OCI-LY7 (cell line): Measurements from ENCODE around the gene WNT2B. TPM values are rescaled to one million over a fixed set of nuclear protein-coding genes. Genes with fewer than 3 reads are reported as not detected.
A peak's percentile ranks its signal among the peaks of the same experiment; 100 is the strongest.

ENCODE experiments used
- BruUV-seq: library from RNA; stranded (reverse); fragments of 400-500 nt; replicated peaks from 2 replicates; lab custom pipeline; 2021; lab: Mats Ljungman, UMichigan
- CTCF ChIA-PET: fragments of 300-600 bp; sonication (Branson Sonifier 250); formaldehyde crosslinking; loops from one replicate; lab custom pipeline; 2022; ENCODE audit warnings: antibody characterized with exemption; ENCODE audit not compliant: unreplicated experiment; lab: Charles Lee
- POLR2A ChIA-PET: fragments of 300-600 bp; sonication (Branson Sonifier 250); formaldehyde crosslinking; loops from one replicate; lab custom pipeline; 2022; ENCODE audit warnings: antibody characterized with exemption; lab: Charles Lee
- DNase-seq: peaks from one replicate; pipeline ENCODE4 v3.0.0-alpha.2; 2015; ENCODE audit warnings: low spot score
- H2AFZ ChIP-seq: fragments of 200-600 bp; sonication (generic), shearing (Covaris generic); 2 replicates; pipeline ENCODE4 v1.6.1; 2014; ENCODE audit warnings: mild to moderate bottlenecking, antibody characterized with exemption, low read length, moderate library complexity
- H3K27ac ChIP-seq: fragments of 200-600 bp; sonication (generic); 2 replicates; pipeline ENCODE4 v1.5.1; 2014; ENCODE audit warnings: mixed run types, low read depth, mild to moderate bottlenecking, moderate library complexity, low read length, inconsistent platforms; ENCODE audit not compliant: poor library complexity, severe bottlenecking
- H3K36me3 ChIP-seq: fragments of 200-600 bp; sonication (generic); 2 replicates; pipeline ENCODE4 v1.6.1; 2014; ENCODE audit warnings: mild to moderate bottlenecking, antibody characterized with exemption, low read length, moderate library complexity, mixed read lengths; ENCODE audit not compliant: insufficient read depth
- H3K4me1 ChIP-seq: fragments of 200-600 bp; sonication (generic); 2 replicates; pipeline ENCODE4 v1.5.1; 2014; ENCODE audit warnings: mild to moderate bottlenecking, low read length; ENCODE audit not compliant: insufficient read depth, poor library complexity, severe bottlenecking
- H3K4me2 ChIP-seq: fragments of 200-600 bp; sonication (generic); 2 replicates; pipeline ENCODE4 v1.6.1; 2014; ENCODE audit warnings: mild to moderate bottlenecking, low read length
- H3K4me3 ChIP-seq: fragments of 200-600 bp; sonication (generic); 2 replicates; pipeline ENCODE4 v1.5.1; 2014; ENCODE audit warnings: mild to moderate bottlenecking, low read depth, low read length; ENCODE audit not compliant: poor library complexity, severe bottlenecking
- H3K79me2 ChIP-seq: fragments of 200-600 bp; sonication (generic); 2 replicates; pipeline ENCODE4 v1.6.1; 2016; ENCODE audit warnings: low read depth, mild to moderate bottlenecking, low read length, moderate library complexity, mixed read lengths; ENCODE audit not compliant: insufficient read depth
- H3K9me2 ChIP-seq: fragments of 200-600 bp; sonication (generic); 2 replicates; pipeline ENCODE4 v1.6.1; 2016; ENCODE audit warnings: mild to moderate bottlenecking, low read length, mixed read lengths; ENCODE audit not compliant: insufficient read depth
- H3K9me3 ChIP-seq: fragments of 200-600 bp; sonication (generic); 2 replicates; pipeline ENCODE4 v1.6.1; 2014; ENCODE audit warnings: mild to moderate bottlenecking, mixed run types, low read length, mixed read lengths
- H4K20me1 ChIP-seq: fragments of 200-600 bp; sonication (generic); 2 replicates; pipeline ENCODE4 v1.6.1; 2014; ENCODE audit warnings: mild to moderate bottlenecking, antibody characterized with exemption, low read length, moderate library complexity, mixed read lengths; ENCODE audit not compliant: insufficient read depth
- EZH2phosphoT487 ChIP-seq: fragments of 200-600 bp; sonication (generic); IDR thresholded peaks from 2 replicates; pipeline ENCODE4 v1.6.1; 2018; ENCODE audit warnings: low read depth, borderline replicate concordance, mild to moderate bottlenecking, mixed run types, antibody characterized with exemption, low read length, moderate library complexity, mixed read lengths
- intact Hi-C: fragments of 100-400 bp; cut with micrococcal nuclease; formaldehyde crosslinking; loops from one replicate; pipeline ENCODE4 v1.10.0; 2022; ENCODE audit not compliant: unreplicated experiment
- total RNA-seq, 2 experiments: library from RNA; depleted of rRNA in 1 of 2; stranded (reverse); fragments of >200 nt in 1 of 2; shearing (Covaris generic) in 1 of 2; gene quantifications; 2 replicates each; pipeline ENCODE4 v1.2.3, GENCODE V29; 2014 to 2022
- TF ChIP-seq, protein P1 (sequence below): fragments of 200-600 bp; sonication (generic); conservative IDR thresholded peaks from 2 replicates; pipeline ENCODE4 v1.5.1; 2014; ENCODE audit warnings: mild to moderate bottlenecking, antibody characterized with exemption, low read length, moderate library complexity, mixed read lengths

WNT2B gene
- total RNA-seq, 2 experiments from 2014 or later = 0.32 to 0.91 TPM

DNA sequence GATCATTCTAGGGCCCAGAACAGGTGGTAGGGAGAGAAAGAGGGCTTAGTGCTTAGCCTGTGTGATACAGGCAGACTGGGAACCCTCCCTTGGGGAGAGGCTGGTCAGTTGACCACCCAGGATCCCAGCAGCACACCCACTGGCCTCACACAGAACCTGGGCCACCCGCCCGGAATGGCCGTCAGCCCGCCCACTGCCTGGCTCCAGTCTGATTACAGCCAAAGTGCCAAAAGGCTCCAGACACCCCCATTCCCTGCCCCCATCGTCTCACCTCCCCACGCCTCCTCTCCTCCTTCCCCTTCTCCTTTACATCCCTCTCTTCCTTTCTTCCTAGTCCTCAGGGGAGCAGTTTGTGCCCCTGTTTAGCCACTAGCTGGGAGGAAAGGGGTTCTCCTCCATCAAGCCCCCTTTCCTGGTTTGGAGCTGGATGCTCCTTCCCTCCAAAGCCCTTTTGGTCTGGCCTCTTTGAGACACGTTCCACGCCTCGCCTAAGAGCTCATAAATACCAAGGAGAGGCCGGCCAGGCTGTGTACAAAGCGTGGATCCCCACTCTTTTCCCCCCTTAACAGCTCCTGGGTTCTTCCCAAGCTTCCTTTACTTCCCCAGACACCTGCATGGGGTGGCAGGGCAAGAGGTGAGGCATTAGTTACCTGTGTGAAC lies 4.6 kb upstream of the WNT2B start:
- Histone ChIP-seq H3K79me2 (no peaks in the 10 kb centered on the region), H3K9me2 (no peaks in the 10 kb centered on the region), H3K4me3 (no peak overlapping the region), H3K4me2 (peak overlapping the region; percentile 63; the same call in 1 of the 2 replicates), H3K9me3 (no peaks in the 10 kb centered on the region), H2AFZ (no peak overlapping the region), H3K27ac (no peak overlapping the region), H4K20me1 (no peaks in the 10 kb centered on the region), H3K36me3 (no peaks in the 10 kb centered on the region), H3K4me1 (peaks cover 42% of the 10 kb centered on the region)
- POLR2A ChIA-PET = interaction anchor here (0.6 to 2.0 kb wide), 6 partner anchors 12 to 113 kb away, joined by 3 to 9 read pairs (median 4); no protein-coding TSS in a partner anchor
- no peak for TF ChIP-seq EZH2phosphoT487
- TF ChIP-seq, protein P1, sequence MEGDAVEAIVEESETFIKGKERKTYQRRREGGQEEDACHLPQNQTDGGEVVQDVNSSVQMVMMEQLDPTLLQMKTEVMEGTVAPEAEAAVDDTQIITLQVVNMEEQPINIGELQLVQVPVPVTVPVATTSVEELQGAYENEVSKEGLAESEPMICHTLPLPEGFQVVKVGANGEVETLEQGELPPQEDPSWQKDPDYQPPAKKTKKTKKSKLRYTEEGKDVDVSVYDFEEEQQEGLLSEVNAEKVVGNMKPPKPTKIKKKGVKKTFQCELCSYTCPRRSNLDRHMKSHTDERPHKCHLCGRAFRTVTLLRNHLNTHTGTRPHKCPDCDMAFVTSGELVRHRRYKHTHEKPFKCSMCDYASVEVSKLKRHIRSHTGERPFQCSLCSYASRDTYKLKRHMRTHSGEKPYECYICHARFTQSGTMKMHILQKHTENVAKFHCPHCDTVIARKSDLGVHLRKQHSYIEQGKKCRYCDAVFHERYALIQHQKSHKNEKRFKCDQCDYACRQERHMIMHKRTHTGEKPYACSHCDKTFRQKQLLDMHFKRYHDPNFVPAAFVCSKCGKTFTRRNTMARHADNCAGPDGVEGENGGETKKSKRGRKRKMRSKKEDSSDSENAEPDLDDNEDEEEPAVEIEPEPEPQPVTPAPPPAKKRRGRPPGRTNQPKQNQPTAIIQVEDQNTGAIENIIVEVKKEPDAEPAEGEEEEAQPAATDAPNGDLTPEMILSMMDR = no peak
- DNase-seq = no peak
- BruUV-seq = no TSS peak
- CTCF ChIA-PET = no interaction called here
- intact Hi-C loops = no loop called here

DNA sequence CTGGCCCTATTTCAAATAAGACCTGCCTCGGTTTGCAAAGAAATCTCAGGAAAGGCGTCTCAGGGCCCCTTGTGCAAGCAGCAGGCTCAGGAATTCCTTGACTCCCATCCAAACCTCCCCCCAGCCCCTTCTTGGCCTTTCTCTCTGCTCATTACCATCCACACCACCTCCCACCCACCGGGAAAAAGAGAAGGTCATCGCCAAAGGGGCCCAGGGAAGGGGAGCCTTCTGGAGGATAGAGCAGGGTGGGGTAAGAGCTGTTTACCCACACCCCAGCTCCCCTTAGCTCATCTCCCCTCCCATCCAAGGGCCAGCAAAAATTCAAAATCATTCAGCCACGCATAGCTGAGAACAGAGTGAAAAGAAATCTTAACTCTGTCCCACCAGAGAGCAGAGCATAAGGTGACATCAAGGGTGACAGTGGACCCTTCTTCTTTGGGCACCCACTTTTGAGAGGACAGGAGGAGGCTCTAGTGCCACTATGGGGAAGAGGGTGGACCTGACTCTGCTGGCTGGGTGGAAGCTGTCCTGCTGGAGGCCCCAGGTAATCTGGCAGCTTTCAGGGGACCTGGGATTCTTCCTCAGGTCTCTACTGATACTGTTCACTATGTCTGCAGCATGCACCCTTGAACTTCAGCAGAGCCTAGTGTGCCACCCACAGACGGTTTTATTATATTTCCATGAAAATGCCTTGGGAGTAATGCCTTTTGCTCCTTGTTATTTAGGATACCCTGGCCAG lies 3.9 kb upstream of the WNT2B start:
- Histone ChIP-seq H4K20me1 (no peaks in the 10 kb centered on the region), H3K9me3 (no peaks in the 10 kb centered on the region), H3K36me3 (no peaks in the 10 kb centered on the region), H3K4me1 (peaks cover 42% of the 10 kb centered on the region), H3K4me2 (peak overlapping the region; percentile 63), H2AFZ (no peak overlapping the region), H3K79me2 (no peaks in the 10 kb centered on the region), H3K9me2 (no peaks in the 10 kb centered on the region), H3K4me3 (no peak overlapping the region), H3K27ac (peak overlapping the region; percentile 41)
- TF ChIP-seq, protein P1 = peak; percentile 37; the same call in 1 of the 2 replicates
- no peak for TF ChIP-seq EZH2phosphoT487
- BruUV-seq = no TSS peak
- DNase-seq = peak; percentile 22
- ChIA-PET CTCF (interaction anchor here (1.2 kb wide), 1 partner anchor 17 kb away, joined by 3 read pairs; no protein-coding TSS in a partner anchor), POLR2A (interaction anchor here (0.6 to 2.0 kb wide), 6 partner anchors 12 to 114 kb away, joined by 3 to 9 read pairs (median 4); no protein-coding TSS in a partner anchor)
- intact Hi-C loops = no loop called here
